ENCODE data around the gene ZFP36L2.

ZFP36L2 gene, protein sequence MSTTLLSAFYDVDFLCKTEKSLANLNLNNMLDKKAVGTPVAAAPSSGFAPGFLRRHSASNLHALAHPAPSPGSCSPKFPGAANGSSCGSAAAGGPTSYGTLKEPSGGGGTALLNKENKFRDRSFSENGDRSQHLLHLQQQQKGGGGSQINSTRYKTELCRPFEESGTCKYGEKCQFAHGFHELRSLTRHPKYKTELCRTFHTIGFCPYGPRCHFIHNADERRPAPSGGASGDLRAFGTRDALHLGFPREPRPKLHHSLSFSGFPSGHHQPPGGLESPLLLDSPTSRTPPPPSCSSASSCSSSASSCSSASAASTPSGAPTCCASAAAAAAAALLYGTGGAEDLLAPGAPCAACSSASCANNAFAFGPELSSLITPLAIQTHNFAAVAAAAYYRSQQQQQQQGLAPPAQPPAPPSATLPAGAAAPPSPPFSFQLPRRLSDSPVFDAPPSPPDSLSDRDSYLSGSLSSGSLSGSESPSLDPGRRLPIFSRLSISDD

DNA sequence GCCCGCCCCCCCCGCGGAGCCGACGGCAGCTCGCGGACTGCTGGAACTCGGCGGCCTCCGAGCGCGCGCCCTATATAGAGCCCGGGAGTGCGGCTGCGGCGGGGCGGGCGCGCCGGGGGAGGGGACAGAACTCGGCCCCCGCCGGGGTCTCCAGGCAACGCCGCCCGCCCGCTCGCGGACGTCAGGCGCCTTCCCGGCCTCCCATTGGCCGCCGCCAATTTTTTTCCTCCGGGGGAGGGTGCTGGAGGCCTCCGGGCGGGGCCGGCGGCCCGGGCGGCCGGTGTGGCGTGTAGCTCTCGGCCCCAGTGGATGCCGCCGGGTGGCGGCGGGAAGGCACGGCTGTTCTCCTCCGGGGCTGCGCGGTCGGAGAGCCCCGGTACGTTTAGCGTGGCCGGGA, at the start of gene ZFP36L2:
TSS of gene ZFP36L2 (minus strand) at position 49 of the 397 bp plus-strand sequence. CDS start 291 bp downstream, outside the sequence.
- DNase-seq (ENCODE audit: low spot score) = peak; percentile 91

DNA sequence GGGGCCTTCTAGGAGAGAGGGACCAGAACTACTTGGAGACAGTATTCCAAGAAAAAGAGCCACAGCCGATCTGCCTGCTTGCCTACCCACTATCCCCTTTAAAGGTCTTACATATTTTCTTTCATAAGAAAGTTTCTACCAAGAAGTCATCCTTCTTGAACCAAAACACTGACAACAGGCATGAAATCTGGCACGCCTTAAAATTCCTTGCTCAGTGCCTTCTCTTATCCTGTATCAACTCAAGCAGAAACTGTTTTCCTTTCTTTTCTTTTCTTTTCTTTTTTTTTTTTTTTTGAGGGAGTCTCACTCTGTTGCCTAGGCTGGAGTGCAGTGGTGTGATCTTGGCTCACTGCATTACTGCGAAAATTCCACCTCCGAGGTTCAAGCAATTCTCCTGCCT, 48.3 kb upstream of the ZFP36L2 start:
- DNase-seq (ENCODE audit: low spot score) = no peak

DNA sequence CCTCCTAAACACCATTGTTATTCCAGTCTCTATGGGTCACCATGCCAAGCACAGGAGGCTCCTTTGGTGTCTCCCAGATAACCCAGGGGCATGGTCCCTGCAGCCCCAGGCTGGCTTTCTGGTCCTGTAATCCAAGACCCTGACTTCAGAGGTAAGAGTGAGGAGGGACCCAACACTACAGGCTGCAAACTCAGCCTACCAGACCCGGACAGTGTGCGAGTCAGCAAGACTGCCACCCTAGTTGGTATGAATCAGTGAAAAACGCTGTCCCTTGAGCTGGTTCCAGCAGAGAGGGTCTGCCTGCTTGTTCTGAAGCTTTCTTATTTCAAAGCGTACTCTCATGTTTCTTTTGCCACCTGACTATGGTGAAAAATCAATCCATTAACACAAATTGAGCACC, 47.6 kb upstream of the ZFP36L2 start:
- no peak for DNase-seq (ENCODE audit: low spot score)

DNA sequence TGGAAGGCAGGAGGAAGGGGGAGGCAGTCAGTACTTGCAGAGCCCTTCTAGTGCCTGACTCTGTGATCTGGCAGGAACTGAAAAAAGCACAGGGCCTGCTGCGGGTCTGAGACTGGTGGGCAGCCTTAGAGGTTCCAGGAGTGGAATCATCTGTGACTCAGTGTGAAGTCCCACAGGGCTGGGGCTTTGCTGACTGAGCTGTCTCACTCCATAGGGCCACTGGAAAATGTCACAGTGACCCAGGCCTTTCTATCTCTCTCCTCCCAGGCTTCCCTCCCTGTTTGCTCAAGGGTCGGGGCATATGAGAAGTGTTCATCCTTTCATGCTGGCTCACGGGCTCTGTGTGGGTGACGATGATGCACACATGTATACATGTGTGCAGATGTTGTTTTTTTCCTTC, 47.1 kb upstream of the ZFP36L2 start:
- no peak for DNase-seq (ENCODE audit: low spot score)

DNA sequence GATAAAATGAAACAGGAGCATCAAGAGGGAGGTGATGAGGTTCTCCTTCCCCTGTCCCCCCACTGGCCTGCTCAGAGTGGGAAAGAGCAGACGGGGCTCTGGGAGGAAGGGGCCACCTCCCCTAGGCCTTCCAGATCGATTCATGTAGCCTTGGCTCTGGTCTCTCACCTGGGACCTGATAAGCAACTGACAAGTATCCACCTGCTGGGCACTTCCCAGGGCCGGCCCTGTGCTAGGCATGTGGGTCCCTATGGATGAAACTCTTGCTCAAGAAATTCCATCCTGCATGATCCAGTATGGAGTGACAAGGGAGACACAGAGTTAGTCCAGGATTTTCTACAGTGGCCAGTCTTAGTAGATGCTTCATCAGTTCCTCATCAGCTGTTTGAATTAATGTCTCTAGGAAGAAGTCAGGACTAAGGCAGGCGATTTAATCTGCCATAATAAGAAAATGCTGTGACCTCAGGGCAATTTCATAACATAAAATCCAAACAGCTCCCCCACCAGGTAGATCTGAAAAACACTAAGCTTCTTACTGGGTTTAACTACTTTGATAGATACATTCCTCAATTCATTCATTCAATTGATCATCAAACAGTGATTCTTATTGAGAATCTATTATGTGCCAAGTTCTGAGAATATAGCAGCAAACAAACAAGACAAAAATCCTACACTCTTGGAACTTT, 44.7 kb upstream of the ZFP36L2 start:
- DNase-seq (ENCODE audit: low spot score) = no peak

DNA sequence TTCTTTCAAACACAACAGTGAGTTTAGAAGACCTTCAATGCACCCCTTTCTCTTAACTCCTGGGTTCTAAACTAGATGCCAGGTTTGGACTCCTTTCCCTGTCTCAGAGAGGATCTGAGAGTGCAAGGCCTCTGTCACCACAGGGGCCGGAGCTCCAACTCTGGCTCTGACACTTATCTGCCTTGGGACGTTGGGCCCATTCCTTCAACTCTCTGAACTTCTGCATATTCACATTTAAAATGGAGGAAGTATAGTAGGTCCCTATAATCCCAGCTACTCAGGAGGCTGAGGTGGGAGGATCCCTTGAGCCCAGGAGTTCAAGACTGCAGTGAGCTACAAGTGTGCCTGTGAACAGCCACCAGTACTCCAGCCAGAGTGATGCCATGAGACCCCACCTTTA, 44.1 kb upstream of the ZFP36L2 start:
- no peak for DNase-seq (ENCODE audit: low spot score)

DNA sequence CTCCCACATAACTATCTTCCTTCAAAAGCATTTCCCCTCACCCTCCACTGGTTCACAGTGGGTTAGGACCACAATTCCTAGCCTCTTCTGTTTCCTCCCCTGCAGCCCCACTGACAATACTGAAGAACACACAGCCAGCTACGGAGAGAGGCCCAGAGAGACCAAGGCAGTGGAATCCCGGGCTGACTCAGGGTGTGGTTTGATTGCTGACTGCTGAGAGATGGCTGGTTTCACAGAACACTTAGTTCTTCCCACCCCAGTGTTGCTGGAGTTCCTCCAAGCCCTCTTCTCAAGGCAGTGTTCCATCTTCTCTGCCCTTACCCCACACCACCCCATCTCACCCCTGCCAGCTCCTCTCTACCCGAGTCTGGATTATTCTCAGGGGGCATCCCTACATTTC, 43.3 kb upstream of the ZFP36L2 start:
- DNase-seq (ENCODE audit: low spot score) = no peak

DNA sequence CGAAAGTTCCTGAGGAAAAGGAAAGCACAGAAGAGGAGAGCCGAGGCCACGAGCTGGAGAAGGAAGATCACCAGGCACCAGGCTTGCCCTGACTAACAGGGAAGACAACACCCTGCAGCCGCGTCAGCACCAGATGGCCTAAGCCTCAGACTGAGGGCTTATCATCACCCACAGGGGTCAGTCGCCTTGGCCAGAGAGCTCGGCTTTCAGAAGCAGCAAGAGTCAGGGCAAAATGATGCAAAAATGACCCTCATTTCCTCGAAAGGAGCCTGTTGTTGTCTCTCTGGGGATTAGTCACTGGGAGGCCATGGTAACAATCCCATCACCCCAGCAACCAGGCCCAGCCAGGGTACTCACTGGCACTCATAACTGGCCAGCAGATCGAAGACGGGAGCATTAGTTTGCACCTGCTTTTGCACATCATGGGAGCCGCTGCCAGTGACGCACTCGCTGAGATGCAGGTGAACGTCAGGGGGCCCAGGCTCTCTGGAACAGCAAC, 42.7 kb upstream of the ZFP36L2 start:
- DNase-seq (ENCODE audit: low spot score) = peak; percentile 77

DNA sequence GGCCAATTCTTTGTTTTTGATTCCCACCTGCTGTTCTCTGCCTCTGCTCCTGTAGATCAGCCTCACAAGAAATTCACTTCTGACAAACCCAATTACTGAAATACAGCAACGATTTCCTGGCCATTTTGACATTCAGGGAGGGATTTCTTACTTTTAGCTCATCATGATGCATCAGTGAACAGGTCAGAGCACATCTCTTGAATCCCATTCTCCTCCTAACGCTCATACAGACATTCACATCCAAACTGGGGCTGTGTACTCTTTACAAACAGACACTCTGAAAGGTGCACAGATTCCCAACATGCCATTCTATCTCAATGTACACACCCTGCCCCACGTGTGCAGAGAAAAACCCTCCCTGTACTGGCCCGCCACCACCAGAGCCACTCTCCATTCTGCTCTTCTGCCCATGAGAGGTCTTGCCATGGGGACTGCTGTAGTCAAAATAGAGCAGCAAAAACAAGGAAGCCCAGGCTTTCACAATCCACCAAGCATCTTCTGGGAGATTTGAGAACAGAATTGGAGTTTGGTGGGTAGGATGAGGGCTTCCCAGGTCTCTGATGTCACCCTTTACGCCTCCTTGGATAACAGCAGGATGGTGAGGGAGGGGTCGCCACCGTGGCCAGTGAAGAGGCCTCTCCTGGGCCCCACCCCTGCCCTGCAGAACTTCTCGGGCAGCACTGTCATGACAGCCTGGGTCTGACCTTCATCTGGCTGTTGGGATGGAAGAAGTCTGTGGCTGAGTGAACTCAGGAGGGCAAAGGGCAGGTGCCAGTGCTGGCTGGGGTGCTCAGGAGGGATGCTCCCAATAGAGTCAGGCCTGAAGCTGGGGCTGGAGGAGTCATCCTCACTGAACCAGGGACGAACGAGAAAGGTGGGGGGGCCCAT, 41.9 kb upstream of the ZFP36L2 start:
- DNase-seq (ENCODE audit: low spot score) = no peak

DNA sequence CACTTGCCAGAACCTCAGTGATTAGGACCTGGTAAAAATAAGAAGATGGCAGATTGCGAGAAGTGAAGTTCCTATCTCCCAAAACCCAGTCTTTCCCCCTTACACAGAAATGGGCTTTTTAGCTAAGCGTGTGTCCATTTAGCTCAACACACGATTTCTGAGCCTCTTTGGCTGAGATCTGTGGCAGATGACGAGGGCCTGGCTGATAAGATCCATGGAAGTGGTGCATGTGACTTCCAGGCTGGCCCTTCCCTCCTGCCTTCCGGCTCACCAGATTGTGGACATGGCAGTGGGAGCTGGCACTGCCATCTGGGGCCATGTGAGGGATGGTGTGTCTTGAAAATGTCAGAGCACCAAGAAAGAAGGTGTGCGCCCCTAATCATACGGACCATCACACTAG, 41.0 kb upstream of the ZFP36L2 start:
- DNase-seq (ENCODE audit: low spot score) = no peak

DNA sequence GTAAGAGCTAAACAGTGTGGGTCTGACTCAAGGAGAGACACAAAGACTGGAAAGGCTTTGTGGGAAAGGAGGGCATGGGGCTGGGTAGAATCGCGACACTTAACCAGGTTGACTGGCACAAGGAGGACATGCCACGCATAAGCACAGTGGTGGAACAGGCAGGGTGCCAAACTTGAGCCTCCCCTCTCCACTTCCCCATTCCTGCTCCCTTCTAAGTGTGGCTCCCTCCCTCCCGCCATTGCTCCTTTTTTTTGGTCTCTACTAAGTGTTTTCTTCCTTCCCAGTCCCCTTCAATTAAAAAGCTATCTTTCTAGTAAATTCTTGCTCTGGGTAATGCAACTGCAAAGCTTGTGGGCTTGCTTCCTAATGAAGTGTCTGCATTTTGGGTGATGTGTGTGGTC, 40.3 kb upstream of the ZFP36L2 start:
- no peak for DNase-seq (ENCODE audit: low spot score)

DNA sequence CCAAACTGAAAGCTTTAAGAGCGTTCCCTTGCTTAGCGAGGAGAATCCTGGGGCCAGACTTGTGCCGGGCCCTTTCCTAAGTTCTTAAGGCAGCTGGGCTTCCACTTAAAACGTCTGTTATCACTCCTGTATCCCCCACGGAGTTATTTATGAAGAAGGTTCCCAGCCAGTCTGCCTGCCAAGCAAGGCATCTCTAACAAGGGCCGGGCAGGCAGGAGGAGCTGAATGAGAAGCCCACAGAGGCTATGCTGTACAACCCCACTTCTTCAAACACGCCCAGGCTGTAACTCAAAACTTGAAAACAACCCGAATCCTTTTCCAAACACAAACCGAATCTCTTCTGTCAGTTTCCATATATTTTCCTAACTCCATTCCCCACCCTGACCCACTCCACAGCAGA, 39.0 kb upstream of the ZFP36L2 start:
- DNase-seq (ENCODE audit: low spot score) = no peak

DNA sequence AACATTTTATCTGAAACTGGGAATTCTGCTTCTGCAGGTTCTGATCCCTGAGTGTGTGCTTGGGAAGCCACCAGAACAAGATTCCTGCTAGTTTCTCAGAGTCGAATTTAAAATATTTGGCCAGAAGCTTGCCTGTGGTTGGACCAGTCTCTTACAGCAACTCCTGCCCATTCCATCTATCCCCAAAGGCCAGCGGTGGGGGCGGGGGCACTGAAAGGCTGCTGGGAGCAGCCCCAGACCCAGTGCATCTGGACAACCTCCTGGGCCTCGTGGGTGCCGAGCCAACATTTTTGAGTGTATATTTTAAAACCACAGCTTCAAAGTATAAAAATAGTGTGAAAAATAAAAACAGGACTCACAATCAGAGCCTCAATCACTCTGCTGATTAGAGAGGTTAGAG, 38.6 kb upstream of the ZFP36L2 start:
- DNase-seq (ENCODE audit: low spot score) = no peak

DNA sequence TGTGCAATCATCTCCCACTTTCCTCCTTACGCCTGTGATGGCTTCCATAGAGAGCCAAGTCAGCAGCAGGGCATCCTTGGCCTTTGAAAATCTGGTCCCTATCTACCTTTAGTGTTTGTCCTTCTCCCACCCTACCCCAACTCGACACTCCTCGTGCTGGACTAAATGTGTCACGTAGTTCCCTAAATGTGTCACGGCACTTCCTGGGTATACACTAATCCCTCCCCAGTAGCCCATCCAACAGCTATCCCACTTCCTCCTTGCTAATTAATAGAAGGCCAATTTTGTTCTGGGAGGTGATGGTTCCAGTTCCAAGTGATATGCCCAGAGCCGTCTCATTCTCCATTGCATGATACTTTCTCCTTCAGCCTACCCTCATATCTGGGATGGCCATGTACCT, 36.5 kb upstream of the ZFP36L2 start:
- no peak for DNase-seq (ENCODE audit: low spot score)

DNA sequence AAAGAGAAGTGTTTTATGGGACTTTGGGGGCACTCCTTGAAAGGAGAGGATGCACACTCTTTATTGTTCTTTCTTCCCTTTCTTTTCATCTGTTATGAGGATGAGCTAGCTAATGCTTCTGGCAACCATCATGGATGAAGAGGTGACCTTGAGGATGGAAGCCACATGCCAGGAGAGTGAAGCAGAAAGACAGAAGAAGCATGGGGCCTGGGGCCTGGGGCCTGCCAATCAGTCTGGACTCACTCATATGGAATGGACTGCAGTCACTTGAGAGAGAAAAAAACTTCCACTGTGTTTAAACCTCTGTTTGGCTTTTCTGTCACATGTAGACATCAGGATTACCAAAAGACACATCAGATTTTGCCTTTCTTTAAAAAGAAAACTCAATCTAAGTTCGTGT, 35.8 kb upstream of the ZFP36L2 start:
- DNase-seq (ENCODE audit: low spot score) = no peak

DNA sequence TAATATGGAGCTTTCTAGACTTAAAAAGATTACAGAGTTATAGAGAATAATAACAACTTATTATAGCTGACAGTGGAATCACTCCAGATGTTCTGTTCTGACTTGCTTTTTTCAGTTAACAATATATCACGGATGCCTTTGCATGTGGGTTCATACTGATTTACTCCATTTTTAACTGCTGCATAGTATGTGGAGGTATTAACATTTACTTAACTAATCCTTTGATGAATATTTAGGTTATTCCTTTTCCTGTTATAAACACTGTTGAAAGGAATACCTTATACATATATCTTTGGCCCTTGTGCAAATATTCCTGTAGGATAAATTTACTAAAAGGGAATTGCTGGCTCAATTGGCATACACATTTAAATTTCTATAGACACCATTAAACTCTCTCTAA, 33.1 kb upstream of the ZFP36L2 start:
- no peak for DNase-seq (ENCODE audit: low spot score)

DNA sequence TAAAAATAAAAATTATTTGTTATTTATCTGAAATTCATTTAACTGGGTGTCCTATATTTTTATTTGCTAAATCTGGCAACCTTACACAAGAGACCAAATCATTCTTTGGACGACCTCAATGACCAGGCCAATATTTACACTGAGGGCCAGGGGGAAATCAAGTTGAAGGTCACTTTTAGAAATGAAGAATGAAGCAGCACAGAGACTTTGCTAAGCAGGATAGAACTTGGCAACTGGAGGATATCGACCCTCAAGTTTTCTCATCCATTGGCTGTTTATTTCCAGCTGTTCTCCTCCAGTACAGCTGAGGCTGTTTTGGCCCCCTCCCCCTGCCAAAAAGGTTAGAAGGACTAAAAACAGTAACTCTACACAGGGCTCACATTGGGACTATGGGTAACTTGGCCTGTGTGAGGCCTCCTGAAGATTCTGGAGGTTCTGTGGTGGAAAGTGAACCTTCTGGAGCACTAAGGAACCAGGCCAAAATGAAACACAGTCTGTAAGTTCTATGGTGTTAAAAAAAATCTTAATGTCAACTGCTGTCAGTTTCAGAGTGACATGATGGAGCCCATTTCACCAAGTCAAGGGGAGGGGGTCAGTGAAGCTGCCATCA, 32.2 kb upstream of the ZFP36L2 start:
- no peak for DNase-seq (ENCODE audit: low spot score)

DNA sequence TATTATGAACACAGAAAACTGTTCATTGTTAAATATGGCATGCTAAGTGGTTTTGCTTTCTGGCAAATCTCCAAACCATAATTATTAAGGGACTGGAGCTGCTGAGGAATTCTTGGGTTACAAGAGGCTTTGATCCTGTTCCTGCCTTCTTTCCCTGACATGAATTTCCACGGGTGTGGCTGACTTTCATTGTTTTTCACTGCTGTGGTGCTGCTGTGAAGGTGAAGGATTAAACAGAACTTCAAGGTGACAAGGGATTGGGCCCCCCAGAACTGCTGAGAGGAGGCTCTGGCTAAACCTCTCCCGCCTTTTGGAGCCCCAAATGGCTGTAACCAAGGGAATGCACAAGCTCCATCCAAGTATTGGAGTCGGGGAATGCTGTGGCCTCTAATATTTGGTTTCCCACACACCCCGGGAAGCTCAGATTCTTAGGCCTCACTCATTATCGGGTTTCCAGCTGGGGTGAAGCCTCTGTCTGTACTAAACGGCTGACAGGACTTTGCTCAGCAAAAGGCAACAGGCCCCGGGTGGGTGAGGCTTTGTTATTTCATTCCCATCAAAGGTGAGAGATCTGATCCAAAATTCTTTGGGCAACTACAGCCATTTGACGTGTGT, 29.0 kb upstream of the ZFP36L2 start:
- DNase-seq (ENCODE audit: low spot score) = no peak

DNA sequence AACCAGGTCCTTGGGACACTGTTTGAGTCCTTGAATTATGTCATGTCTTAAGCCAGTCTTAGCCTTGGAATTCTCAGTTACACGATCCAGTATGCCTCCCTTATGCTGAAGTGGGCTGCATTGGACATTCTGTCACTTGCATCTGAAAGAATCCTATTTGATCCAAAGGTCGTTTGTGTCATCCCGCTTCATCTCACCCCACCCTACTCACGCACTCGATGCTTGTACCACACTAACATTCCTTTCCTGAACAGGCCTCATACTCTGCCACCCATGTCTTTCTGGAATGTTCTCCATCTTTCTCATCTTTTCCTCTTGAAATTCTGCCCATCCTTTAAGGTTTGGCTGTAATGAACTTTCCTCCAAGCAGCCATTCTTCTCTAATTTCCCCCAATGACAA, 27.9 kb upstream of the ZFP36L2 start:
- no peak for DNase-seq (ENCODE audit: low spot score)

DNA sequence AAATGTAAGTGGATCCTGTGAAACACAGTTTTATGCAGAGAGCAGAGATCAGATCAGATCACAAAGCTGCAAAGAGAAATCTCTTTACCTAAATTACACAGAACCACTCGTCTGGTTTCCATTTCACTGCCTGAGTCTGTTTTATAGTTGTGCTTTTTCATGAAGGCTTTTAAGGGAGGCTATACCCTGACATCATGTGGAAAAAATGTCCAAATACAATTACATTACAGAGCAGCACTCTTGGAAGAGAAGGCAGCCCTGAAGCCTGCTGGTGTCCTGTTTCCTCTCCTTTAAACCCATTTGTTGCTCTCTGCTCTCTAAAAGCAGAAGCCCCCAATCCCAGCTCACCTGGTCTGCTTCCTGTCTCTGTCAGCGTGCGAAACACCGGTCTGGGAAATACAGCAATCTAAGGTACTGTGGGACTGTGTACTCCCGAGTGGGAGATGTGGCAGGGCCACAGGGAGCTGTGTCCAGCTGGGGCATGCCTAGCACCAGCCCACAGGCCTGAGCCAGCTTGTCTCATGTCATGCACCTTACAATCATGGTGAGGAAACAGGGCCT, 24.8 kb upstream of the ZFP36L2 start:
- no peak for DNase-seq (ENCODE audit: low spot score)

DNA sequence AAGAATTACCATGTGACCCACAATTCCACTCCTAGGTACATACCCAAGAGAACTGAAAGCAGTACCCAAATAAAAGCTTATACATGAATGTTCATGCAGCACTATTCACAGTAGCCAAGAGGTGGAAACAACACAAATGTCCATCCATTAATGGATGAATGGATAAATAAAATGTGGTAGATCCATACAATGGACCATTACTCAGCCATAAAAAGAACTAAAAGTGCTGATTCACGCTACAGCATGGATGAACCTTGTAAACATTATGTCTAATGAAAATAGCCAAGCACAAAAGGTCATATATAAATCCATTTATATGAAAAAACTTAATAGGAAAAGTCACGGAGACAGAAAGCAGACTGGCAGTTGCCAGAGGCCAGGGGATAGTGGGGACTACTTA, 23.6 kb upstream of the ZFP36L2 start:
- DNase-seq (ENCODE audit: low spot score) = no peak
